Fibroblast of lung (primary cell): ENCODE data around the gene TMEM198.

Experiments used
- EZH2 ChIP-seq: IDR thresholded peaks from 2 replicates; pipeline ENCODE4 v1.5.1; 2012; ENCODE audit warnings: low read length, control low read depth, mild to moderate bottlenecking; ENCODE audit errors: missing control alignments
- TF ChIP-seq, protein P1 (sequence below), 2 donors: IDR thresholded peaks in 1 of 2; conservative IDR thresholded peaks in 1 of 2; 1 replicate in 1 of 2; 2 replicates in 1 of 2; pipeline ENCODE4 v1.5.1; 2011 to 2012; ENCODE audit warnings: low read length in 2 of 2, control low read depth in 1 of 2, inconsistent platforms in 1 of 2, low read depth in 1 of 2, mild to moderate bottlenecking in 1 of 2

DNA sequence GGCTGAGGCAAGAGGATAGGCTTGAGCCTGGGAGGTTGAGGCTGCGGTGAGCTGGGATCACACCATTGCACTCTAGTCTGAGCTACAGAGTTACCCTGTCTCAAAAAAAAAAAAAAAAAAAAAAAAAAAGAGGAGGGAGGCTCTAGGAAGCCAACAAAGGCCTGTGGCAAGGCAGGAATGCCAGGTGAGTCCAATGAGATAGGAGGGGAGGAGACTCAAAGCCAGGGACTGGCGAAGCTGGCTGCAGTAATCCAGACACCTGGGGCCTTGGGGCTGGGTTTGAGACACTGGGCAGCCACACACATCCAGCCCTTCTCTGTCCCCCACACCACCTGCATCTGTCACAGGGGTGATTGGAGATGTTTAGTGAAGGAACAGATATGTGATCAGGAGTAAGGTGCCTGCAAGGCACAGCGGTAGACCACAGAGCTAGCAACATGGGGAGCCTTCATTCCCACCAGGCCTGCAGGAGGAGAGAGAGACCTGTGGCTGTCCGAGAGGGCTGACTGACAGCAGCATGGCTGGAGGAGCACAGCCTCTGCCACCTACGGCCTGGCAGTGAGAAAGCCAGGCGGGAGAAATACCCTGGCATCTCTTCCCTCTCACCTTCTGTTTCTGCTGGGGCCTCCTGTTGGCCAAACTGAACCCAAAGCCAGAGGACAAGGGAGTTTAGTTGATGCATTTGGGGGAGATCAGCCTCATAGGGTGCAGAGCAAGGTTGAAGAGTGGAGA, 9.7 kb upstream of the TMEM198 start:
- TF ChIP-seq, protein P1, sequence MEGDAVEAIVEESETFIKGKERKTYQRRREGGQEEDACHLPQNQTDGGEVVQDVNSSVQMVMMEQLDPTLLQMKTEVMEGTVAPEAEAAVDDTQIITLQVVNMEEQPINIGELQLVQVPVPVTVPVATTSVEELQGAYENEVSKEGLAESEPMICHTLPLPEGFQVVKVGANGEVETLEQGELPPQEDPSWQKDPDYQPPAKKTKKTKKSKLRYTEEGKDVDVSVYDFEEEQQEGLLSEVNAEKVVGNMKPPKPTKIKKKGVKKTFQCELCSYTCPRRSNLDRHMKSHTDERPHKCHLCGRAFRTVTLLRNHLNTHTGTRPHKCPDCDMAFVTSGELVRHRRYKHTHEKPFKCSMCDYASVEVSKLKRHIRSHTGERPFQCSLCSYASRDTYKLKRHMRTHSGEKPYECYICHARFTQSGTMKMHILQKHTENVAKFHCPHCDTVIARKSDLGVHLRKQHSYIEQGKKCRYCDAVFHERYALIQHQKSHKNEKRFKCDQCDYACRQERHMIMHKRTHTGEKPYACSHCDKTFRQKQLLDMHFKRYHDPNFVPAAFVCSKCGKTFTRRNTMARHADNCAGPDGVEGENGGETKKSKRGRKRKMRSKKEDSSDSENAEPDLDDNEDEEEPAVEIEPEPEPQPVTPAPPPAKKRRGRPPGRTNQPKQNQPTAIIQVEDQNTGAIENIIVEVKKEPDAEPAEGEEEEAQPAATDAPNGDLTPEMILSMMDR (conservative IDR thresholded peaks at IDR 0.05 in 1 of 2, IDR thresholded peaks at IDR 0.05 in 1 of 2; ENCODE audit: low read depth in 1 of 2, low read length in 2 of 2) = no peak
- TF ChIP-seq EZH2 = no peak
